ENCODE results near the gene IKZF1.

Gene IKZF1

DNA sequence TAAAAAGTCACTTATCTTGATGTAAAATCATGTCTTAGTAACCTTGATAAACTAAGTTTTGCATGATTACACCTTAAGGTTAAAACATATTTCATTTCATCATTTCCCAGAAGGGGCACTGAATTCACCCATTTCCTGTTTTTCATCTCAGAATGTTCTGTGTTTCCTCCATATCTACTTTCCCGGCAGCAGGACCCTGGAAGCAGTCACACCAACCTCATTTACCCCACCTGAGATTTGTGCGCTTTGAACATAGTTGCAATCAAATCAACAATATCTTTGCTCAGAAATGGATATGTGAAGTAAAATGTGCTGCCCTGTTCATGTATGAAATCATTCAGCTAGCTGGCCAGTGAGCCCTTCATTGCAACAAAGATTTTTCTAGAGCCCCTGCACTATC is 46.8 kb downstream of the IKZF1 start:
- Histone ChIP-seq H3K79me2 (ENCODE audit: low read length) (peaks cover 98% of the 10 kb centered on the region), H3K4me2 (ENCODE audit: low read depth, low read length) (no peak overlapping the region), H4K20me1 (ENCODE audit: insufficient read depth, low read length) (no peaks in the 10 kb centered on the region), H3F3A (ENCODE audit: insufficient read depth, low read length) (no peaks in the 10 kb centered on the region), H3K36me3 (replicated peaks; ENCODE audit: insufficient read depth, low read length) (0 out of 2 replicates have a peak, but pooled peaks cover 2% of the 10 kb centered on the region), H3K9ac (ENCODE audit: low read length) (no peak overlapping the region), H3K9me3 (replicated peaks; ENCODE audit: insufficient read depth, low read length) (no peaks in the 10 kb centered on the region), H3K4me1 (ENCODE audit: low read length) (peaks cover 15% of the 10 kb centered on the region; the same call in 1 of the 2 replicates), H3K4me3 (ENCODE audit: low read length) (no peak overlapping the region), H2AFZ (ENCODE audit: low read length) (no peak overlapping the region), H3K9me2 (replicated peaks; ENCODE audit: insufficient read depth, low read length) (no peaks in the 10 kb centered on the region), H3K27me3 (replicated peaks; ENCODE audit: insufficient read depth, low read length) (no peaks in the 10 kb centered on the region), H3K27ac (ENCODE audit: low read length) (no peak overlapping the region)
- no peak for TF ChIP-seq EZH2 (optimal IDR thresholded peaks at IDR 0.05; ENCODE audit: low read depth, low read length)
- TF ChIP-seq, protein P1, sequence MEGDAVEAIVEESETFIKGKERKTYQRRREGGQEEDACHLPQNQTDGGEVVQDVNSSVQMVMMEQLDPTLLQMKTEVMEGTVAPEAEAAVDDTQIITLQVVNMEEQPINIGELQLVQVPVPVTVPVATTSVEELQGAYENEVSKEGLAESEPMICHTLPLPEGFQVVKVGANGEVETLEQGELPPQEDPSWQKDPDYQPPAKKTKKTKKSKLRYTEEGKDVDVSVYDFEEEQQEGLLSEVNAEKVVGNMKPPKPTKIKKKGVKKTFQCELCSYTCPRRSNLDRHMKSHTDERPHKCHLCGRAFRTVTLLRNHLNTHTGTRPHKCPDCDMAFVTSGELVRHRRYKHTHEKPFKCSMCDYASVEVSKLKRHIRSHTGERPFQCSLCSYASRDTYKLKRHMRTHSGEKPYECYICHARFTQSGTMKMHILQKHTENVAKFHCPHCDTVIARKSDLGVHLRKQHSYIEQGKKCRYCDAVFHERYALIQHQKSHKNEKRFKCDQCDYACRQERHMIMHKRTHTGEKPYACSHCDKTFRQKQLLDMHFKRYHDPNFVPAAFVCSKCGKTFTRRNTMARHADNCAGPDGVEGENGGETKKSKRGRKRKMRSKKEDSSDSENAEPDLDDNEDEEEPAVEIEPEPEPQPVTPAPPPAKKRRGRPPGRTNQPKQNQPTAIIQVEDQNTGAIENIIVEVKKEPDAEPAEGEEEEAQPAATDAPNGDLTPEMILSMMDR (IDR thresholded peaks at IDR 0.05; ENCODE audit: low read length): no peak
- TF ChIP-seq EZH2phosphoT487 (IDR thresholded peaks at IDR 0.05; ENCODE audit: low read length): no peak
- DNase-seq: no peak

DNA sequence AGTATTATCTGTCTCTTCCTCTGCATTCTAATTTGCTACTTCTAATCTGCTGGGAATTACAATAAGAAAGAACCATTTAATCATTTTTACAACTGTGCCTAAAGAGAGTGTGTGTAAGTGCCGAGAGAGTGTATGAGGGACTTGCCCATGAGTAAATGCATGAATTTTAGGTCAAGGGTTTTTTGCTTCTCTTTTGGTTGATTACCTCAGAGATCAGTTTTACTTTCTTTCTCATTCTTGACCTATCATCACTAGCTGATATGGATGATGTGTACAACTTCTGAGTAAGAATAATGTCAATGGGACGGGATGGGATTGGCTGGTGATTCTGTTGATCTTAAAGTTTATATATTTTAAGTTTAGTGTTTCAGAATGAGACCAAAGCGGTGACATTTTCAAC is 47.8 kb downstream of the IKZF1 start:
- no peak overlapping the region for H2AFZ ChIP-seq (ENCODE audit: low read length)
- H3K9me3 ChIP-seq (replicated peaks; ENCODE audit: insufficient read depth, low read length): no peaks in the 10 kb centered on the region
- no peaks in the 10 kb centered on the region for H3K27me3 ChIP-seq (replicated peaks; ENCODE audit: insufficient read depth, low read length)
- H3F3A ChIP-seq (ENCODE audit: insufficient read depth, low read length): no peaks in the 10 kb centered on the region
- H4K20me1 ChIP-seq (ENCODE audit: insufficient read depth, low read length): no peaks in the 10 kb centered on the region
- no peak overlapping the region for H3K4me2 ChIP-seq (ENCODE audit: low read depth, low read length)
- DNase-seq: no peak
- H3K9ac ChIP-seq (ENCODE audit: low read length): no peak overlapping the region
- no peak overlapping the region for H3K4me3 ChIP-seq (ENCODE audit: low read length)
- H3K4me1 ChIP-seq (ENCODE audit: low read length): peaks cover 15% of the 10 kb centered on the region; the same call in 1 of the 2 replicates
- H3K79me2 ChIP-seq (ENCODE audit: low read length): peaks cover 96% of the 10 kb centered on the region
- H3K27ac ChIP-seq (ENCODE audit: low read length): no peak overlapping the region
- no peaks in the 10 kb centered on the region for H3K9me2 ChIP-seq (replicated peaks; ENCODE audit: insufficient read depth, low read length)
- TF ChIP-seq, protein P1 (IDR thresholded peaks at IDR 0.05; ENCODE audit: low read length): no peak
- TF ChIP-seq EZH2 (optimal IDR thresholded peaks at IDR 0.05; ENCODE audit: low read depth, low read length) (no peak), EZH2phosphoT487 (IDR thresholded peaks at IDR 0.05; ENCODE audit: low read length) (no peak)
- H3K36me3 ChIP-seq (replicated peaks; ENCODE audit: insufficient read depth, low read length): no peaks in the 10 kb centered on the region

DNA sequence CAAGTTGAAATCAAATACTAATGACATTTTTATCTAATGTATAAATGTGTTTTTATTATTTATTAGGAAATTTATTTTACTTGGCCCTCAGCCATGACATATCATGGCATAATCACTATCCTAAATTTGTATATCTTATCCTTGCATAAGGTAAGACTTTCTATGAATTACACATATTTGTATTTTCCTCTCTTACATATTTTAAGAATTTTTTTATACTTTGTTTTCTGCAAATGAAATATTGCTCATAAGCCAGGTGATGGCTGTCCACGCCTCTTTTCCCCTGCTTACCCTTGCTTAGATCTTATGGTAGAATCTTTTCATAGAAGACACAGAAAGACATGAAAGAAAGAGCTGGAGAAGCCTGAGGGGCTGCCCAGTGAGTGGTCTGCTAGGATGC is 48.2 kb downstream of the IKZF1 start:
- Histone ChIP-seq H3K4me3 (ENCODE audit: low read length) (no peak overlapping the region), H3K9me2 (replicated peaks; ENCODE audit: insufficient read depth, low read length) (no peaks in the 10 kb centered on the region), H3K36me3 (replicated peaks; ENCODE audit: insufficient read depth, low read length) (0 out of 2 replicates have a peak, but pooled peaks cover 4% of the 10 kb centered on the region), H3K9me3 (replicated peaks; ENCODE audit: insufficient read depth, low read length) (no peaks in the 10 kb centered on the region), H3K9ac (ENCODE audit: low read length) (no peak overlapping the region), H3K4me1 (ENCODE audit: low read length) (peaks cover 15% of the 10 kb centered on the region; the same call in 1 of the 2 replicates), H3F3A (ENCODE audit: insufficient read depth, low read length) (no peaks in the 10 kb centered on the region), H3K4me2 (ENCODE audit: low read depth, low read length) (no peak overlapping the region), H4K20me1 (ENCODE audit: insufficient read depth, low read length) (no peaks in the 10 kb centered on the region), H3K27me3 (replicated peaks; ENCODE audit: insufficient read depth, low read length) (no peaks in the 10 kb centered on the region), H3K79me2 (ENCODE audit: low read length) (peaks cover 96% of the 10 kb centered on the region), H2AFZ (ENCODE audit: low read length) (no peak overlapping the region), H3K27ac (ENCODE audit: low read length) (peak overlapping the region; percentile 1; the same call in 1 of the 2 replicates)
- no peak for DNase-seq
- TF ChIP-seq EZH2 (optimal IDR thresholded peaks at IDR 0.05; ENCODE audit: low read depth, low read length): no peak
- TF ChIP-seq, protein P1 (IDR thresholded peaks at IDR 0.05; ENCODE audit: low read length): no peak
- no peak for TF ChIP-seq EZH2phosphoT487 (IDR thresholded peaks at IDR 0.05; ENCODE audit: low read length)

Measured in MM.1S (cell line).